Measurements from ENCODE around the gene MAPK12. TPM values are rescaled to one million over a fixed set of nuclear protein-coding genes. Genes with fewer than 3 reads are reported as not detected.

MAPK12 gene
- total RNA-seq, 1 donor from 2014 or later = 63.3 TPM

GRCh38 chr22:50246242-50247175 lies 15.0 kb downstream of the MAPK12 start:
- H3K36me3 Mint-ChIP-seq = peaks cover 1% of the 10 kb centered on the region
- no peak for DNase-seq (ENCODE audit: low spot score in 2 of 2, unreplicated experiment in 2 of 2)
- peak overlapping the region; percentile 100 for H3K4me3 Mint-ChIP-seq
- TF ChIP-seq CTCF (IDR thresholded peaks at IDR 0.05; ENCODE audit: unreplicated experiment) = peak; percentile 20
- peaks cover 35% of the 10 kb centered on the region for H3K4me1 Mint-ChIP-seq
- no peaks in the 10 kb centered on the region for H3K9me3 Mint-ChIP-seq
- H3K27me3 Mint-ChIP-seq (ENCODE audit: low read depth) = no peaks in the 10 kb centered on the region
- peak overlapping the region; percentile 25 for H3K27ac Mint-ChIP-seq

- no peak for TF ChIP-seq CTCF (IDR thresholded peaks at IDR 0.05; ENCODE audit: unreplicated experiment)
- DNase-seq (ENCODE audit: low spot score in 2 of 2, unreplicated experiment in 2 of 2) = no peak
- Mint-ChIP-seq H3K9me3 (no peaks in the 10 kb centered on the region), H3K36me3 (peaks cover 3% of the 10 kb centered on the region), H3K4me3 (peak overlapping the region; percentile 100), H3K27me3 (ENCODE audit: low read depth) (no peaks in the 10 kb centered on the region), H3K27ac (peak overlapping the region; percentile 100), H3K4me1 (peaks cover 39% of the 10 kb centered on the region)
Measured at GRCh38 chr22:50245214-50246072, 16.0 kb downstream of the MAPK12 start.

GRCh38 chr22:50244420-50245213 lies 16.9 kb downstream of the MAPK12 start, which contains the start of gene TUBGCP6:
TUBGCP6 (minus strand) TSS chr22:50245023; CDS start chr22:50244459, 564 bp downstream.
- TF ChIP-seq CTCF (IDR thresholded peaks at IDR 0.05; ENCODE audit: unreplicated experiment) = no peak
- Mint-ChIP-seq H3K36me3 (peaks cover 3% of the 10 kb centered on the region), H3K27ac (peak within 1 kb of the TSS; percentile 100), H3K4me3 (peak within 1 kb of the TSS; percentile 100), H3K4me1 (peaks cover 35% of the 10 kb centered on the region), H3K27me3 (ENCODE audit: low read depth) (no peaks in the 10 kb centered on the region), H3K9me3 (no peaks in the 10 kb centered on the region)
- DNase-seq (ENCODE audit: low spot score in 2 of 2, unreplicated experiment in 2 of 2) = peak; percentile 91 to 94

GRCh38 chr22:50243685-50244419 lies 17.6 kb downstream of the MAPK12 start:
- Mint-ChIP-seq H3K36me3 (peaks cover 3% of the 10 kb centered on the region), H3K4me3 (peak overlapping the region; percentile 100), H3K27ac (peak overlapping the region; percentile 100), H3K27me3 (ENCODE audit: low read depth) (no peaks in the 10 kb centered on the region), H3K4me1 (peaks cover 35% of the 10 kb centered on the region), H3K9me3 (no peaks in the 10 kb centered on the region)
- no peak for TF ChIP-seq CTCF (IDR thresholded peaks at IDR 0.05; ENCODE audit: unreplicated experiment)
- DNase-seq (ENCODE audit: low spot score in 2 of 2, unreplicated experiment in 2 of 2) = no peak
